Ascending aorta (tissue), 2 donors: Measurements from ENCODE around the gene PCSK2. TPM values are rescaled to one million over a fixed set of nuclear protein-coding genes. Genes with fewer than 3 reads are reported as not detected.

Experiments used
- DNase-seq, 2 donors: peaks; one replicate each; pipeline ENCODE4 v3.0.0-alpha.2; 2019; ENCODE audit warnings: low spot score in 2 of 2
- H3K27ac ChIP-seq, 2 donors: fragments of 200-600 bp; sonication (generic); one replicate each; pipeline ENCODE4 v1.5.1; 2016 to 2017; ENCODE audit warnings: mild to moderate bottlenecking in 1 of 2
- H3K27me3 ChIP-seq: fragments of 200-600 bp; sonication (generic); one replicate; pipeline ENCODE4 v1.5.1; 2017
- H3K36me3 ChIP-seq, 2 donors: fragments of 200-600 bp; sonication (generic); one replicate each; pipeline ENCODE4 v1.5.1; 2016
- H3K4me1 ChIP-seq, 2 donors: fragments of 200-600 bp; sonication (generic); one replicate each; pipeline ENCODE4 v1.5.1; 2016 to 2017; ENCODE audit warnings: mild to moderate bottlenecking in 1 of 2
- H3K4me3 ChIP-seq, 2 donors: fragments of 200-600 bp; sonication (generic); one replicate each; pipeline ENCODE4 v1.5.1; 2016 to 2017; ENCODE audit warnings: mild to moderate bottlenecking in 1 of 2
- H3K9me3 ChIP-seq, 2 donors: fragments of 200-600 bp; sonication (generic); one replicate each; pipeline ENCODE4 v1.5.1; 2016
- intact Hi-C: fragments of 100-400 bp; cut with DNase I; formaldehyde crosslinking; loops from one replicate; pipeline ENCODE4 v1.15.1; 2023
- total RNA-seq: library from RNA; depleted of rRNA; stranded (reverse); fragments of >200 nt; gene quantifications from one replicate; pipeline ENCODE4 v1.1.0, GENCODE V29; 2016
- TF ChIP-seq, protein P1 (sequence below), 3 experiments: fragments of 200-600 bp in 2 of 3; fragments of 450-650 bp in 1 of 3; sonication (generic) in 2 of 3; IDR thresholded peaks; one replicate each; pipeline ENCODE4 v1.5.1; 2016 to 2019; ENCODE audit warnings: antibody characterized with exemption in 3 of 3, mild to moderate bottlenecking in 1 of 3, moderate library complexity in 1 of 3

The PCSK2 gene
- total RNA-seq, 1 donor from 2014 or later = not detected

DNA sequence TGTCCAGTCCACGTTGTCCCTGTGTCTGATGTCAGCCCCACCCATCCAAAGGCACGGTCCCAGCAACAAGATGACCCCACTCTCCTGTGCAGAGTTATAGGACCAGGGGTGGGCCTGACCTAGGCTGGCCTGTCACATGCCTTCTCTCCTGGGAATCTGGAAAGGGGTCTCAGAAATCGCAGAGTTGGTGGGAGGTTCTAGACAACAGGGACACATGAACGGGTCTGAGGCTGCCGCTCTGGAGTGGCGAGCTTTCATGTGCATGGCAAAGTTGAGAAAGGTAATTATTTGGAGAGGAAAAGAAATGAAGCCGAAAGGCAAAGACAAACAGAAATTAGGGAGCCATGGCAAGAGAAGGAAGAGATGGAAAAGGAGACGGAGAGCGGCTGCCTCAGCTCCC lies 274.9 kb downstream of the PCSK2 start:
- TF ChIP-seq, protein P1, sequence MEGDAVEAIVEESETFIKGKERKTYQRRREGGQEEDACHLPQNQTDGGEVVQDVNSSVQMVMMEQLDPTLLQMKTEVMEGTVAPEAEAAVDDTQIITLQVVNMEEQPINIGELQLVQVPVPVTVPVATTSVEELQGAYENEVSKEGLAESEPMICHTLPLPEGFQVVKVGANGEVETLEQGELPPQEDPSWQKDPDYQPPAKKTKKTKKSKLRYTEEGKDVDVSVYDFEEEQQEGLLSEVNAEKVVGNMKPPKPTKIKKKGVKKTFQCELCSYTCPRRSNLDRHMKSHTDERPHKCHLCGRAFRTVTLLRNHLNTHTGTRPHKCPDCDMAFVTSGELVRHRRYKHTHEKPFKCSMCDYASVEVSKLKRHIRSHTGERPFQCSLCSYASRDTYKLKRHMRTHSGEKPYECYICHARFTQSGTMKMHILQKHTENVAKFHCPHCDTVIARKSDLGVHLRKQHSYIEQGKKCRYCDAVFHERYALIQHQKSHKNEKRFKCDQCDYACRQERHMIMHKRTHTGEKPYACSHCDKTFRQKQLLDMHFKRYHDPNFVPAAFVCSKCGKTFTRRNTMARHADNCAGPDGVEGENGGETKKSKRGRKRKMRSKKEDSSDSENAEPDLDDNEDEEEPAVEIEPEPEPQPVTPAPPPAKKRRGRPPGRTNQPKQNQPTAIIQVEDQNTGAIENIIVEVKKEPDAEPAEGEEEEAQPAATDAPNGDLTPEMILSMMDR (IDR thresholded peaks at IDR 0.05) = no peak
- H3K4me3 ChIP-seq = no peak overlapping the region
- no peak for DNase-seq
- intact Hi-C loops = no loop called here
- no peaks in the 10 kb centered on the region for H3K36me3 ChIP-seq
- H3K9me3 ChIP-seq = no peaks in the 10 kb centered on the region
- no peak overlapping the region for H3K27ac ChIP-seq
- H3K27me3 ChIP-seq = no peaks in the 10 kb centered on the region
- peaks cover 0 to 8% of the 10 kb centered on the region in 2 donors for H3K4me1 ChIP-seq

DNA sequence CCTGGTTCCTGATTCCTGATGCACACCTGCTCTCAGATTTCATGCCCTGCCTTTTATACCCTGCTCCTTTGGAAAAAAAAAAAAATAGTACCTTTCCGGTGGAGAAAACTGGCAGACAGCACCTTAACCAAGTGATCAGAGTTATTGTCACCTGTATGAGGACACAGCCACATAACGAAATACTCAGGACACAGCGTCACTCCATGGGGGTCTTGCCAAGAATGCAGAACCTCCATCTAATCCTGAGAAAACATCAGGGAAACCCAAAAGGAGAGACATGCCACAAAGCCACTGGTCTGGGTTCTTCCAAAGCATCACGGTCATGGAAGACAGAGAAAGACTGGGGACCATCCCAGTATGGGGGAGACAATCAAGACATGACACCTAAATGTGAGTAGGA lies 275.3 kb downstream of the PCSK2 start:
- H3K4me3 ChIP-seq = no peak overlapping the region
- no peaks in the 10 kb centered on the region for H3K27me3 ChIP-seq
- no peak for DNase-seq
- TF ChIP-seq, protein P1 (IDR thresholded peaks at IDR 0.05) = no peak
- H3K36me3 ChIP-seq = no peaks in the 10 kb centered on the region
- H3K4me1 ChIP-seq = peaks cover 0 to 8% of the 10 kb centered on the region in 2 donors
- no peak overlapping the region for H3K27ac ChIP-seq
- intact Hi-C loops = no loop called here
- no peaks in the 10 kb centered on the region for H3K9me3 ChIP-seq

DNA sequence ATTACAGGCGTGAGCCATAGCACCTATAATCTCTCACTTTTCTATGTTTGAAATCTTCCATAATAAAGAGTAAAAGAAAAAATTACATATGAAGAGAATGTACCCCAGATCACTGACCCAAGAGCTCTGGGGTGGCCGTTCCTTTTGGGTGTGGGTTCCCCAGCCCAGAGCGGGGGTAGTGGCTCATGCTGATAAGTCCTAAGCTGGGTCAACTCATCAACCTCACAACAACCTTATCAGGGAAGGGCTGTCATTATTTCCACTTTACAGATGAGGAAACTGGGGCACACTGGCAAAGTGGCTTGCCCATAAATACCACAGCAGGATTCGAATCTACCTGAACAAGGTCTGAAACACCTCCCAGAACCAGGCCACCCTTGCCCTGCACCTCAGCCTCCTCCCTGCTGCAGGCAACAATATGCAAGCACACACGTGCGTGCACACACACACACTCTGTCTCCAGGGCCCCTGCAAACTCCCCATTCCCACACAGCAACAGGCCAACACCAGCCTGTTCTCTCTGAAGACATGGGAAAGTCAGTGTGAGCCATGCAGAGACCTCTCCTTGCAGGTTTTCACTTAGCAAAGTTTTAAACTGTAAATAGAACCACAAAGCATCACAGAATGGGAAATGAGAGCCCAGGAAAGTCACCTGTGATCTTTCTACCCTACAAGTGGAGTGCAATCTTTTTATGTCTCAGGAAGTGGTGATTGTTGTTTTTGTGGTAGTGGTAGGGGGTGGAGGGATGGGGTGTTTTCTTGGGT lies 276.6 kb downstream of the PCSK2 start:
- Histone ChIP-seq H3K4me3 (no peak overlapping the region), H3K9me3 (no peaks in the 10 kb centered on the region), H3K36me3 (no peaks in the 10 kb centered on the region), H3K27me3 (no peaks in the 10 kb centered on the region), H3K27ac (no peak overlapping the region), H3K4me1 (peaks cover 0 to 6% of the 10 kb centered on the region in 2 donors)
- intact Hi-C loops = loop anchor here (2.0 kb wide), 2 partner anchors 433 to 493 kb away; no protein-coding TSS in a partner anchor
- DNase-seq = no peak
- TF ChIP-seq, protein P1 (IDR thresholded peaks at IDR 0.05) = no peak

DNA sequence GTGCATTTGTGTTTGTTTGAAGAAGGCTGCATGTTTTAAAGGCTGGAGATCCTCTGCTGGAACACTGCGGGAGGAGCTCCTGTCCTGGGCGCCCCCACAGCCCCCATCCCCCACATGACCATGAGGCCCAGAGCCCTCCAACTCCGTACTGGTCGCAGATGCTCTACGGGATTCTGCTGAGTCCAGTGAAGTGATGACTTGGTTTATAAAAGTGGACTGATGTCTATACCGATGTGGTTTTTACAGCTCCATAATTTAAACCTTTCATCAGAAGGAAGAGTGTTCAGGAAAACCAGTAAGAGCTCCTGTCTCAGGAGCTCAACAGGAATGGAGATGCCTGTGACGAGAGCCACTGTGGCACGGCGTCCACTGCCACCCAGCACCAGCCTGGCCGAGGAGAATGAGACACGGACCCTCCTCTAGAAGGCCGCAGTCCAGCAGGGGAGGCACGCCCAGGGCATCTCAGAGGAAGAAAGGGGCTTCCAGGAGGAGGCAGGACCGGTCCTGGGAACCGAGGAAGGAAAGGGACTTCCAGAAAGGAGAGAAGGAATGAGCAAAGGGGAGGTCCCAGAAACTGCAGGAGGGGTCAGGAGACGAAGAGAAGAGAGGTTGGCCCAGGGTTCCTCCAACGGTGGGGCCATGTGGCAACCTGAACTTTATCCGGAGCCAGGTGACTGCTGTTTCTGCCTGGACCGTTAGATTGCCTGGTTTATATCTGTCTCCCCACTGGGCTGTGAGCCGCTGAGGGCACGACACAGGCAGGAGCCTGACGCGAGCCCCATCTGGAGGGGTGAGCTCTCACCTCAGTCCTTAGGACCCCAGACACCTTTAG lies 277.4 kb downstream of the PCSK2 start:
- Histone ChIP-seq H3K9me3 (no peaks in the 10 kb centered on the region), H3K27me3 (no peaks in the 10 kb centered on the region), H3K36me3 (no peaks in the 10 kb centered on the region), H3K27ac (no peak overlapping the region), H3K4me1 (peaks cover 0 to 6% of the 10 kb centered on the region in 2 donors), H3K4me3 (peak overlapping the region; percentile 60 to 65)
- TF ChIP-seq, protein P1 (IDR thresholded peaks at IDR 0.05) = no peak
- no peak for DNase-seq
- intact Hi-C loops = loop anchor here (2.0 kb wide), 2 partner anchors 433 to 493 kb away; no protein-coding TSS in a partner anchor

DNA sequence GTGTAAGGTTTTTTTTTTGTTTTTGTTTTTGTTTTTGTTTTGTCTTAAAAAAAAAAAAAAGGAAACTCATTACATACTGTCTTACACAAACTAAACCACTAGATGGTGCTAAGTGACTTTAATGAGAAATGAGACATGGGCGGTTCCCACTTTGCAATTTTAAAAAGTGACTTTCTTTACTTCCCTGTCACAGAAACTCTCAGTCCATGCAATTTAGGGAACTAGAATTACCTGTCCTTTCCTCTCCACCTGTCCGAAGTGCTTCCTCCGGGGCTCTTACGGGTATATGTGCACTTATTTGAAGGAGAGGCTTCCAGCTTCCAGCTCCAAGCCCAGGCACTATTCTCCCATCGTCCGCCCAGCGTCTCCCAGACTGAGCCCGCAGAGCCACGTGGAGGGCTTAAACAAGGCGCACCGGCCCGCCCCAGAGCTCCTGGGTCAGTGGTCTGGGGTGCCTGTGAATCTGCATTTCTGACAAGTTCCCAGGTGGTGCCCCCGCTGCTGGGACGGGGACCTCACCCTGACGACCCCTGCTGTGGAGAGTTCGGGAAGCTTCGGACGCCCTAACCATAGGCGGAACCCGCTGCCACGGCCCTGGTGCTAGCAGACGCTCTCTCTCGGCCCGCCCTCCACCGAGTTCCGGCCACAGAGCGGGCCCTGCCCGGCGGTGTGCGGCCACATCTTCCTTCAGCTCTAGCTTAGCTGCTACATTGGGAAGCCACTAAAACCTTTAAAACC lies 278.2 kb downstream of the PCSK2 start:
- no peak overlapping the region for H3K27ac ChIP-seq
- no peaks in the 10 kb centered on the region for H3K27me3 ChIP-seq
- no peaks in the 10 kb centered on the region for H3K36me3 ChIP-seq
- peaks cover 0 to 6% of the 10 kb centered on the region in 2 donors for H3K4me1 ChIP-seq
- DNase-seq = no peak
- H3K9me3 ChIP-seq = no peaks in the 10 kb centered on the region
- H3K4me3 ChIP-seq = peak overlapping the region; percentile 60 to 65
- TF ChIP-seq, protein P1 (IDR thresholded peaks at IDR 0.05) = peak; percentile 30 to 76 (median 74)
- intact Hi-C loops = loop anchor here (1.0 to 5.0 kb wide), 5 partner anchors 112 to 492 kb away; partner anchors contain the start of gene RRBP1
